Heart left ventricle (tissue), 13 donors: Measurements from ENCODE around the gene BMP8A.
"Not testable (repeated sequence)": the region's sequence is repeated elsewhere in the genome, so short reads cannot be mapped to it uniquely, and the experiment has no call there.

Experiments used
- CTCF ChIP-seq, 12 donors: fragments of 200-600 bp; sonication (generic) in 4 of 12; IDR thresholded peaks; one replicate each; pipeline versions ENCODE4 v1.5.0 to v1.8.0; 2018 to 2022; ENCODE audit warnings: antibody characterized with exemption in 12 of 12, mild to moderate bottlenecking in 5 of 12
- POLR2A ChIP-seq, 2 donors: fragments of 450-650 bp; IDR thresholded peaks; one replicate each; pipeline ENCODE4 v1.6.1; 2017; ENCODE audit warnings: antibody characterized with exemption in 2 of 2, mild to moderate bottlenecking in 2 of 2, moderate library complexity in 2 of 2
- donor health status: ischemic (EF 13 %, LVEDD 7.1; RV severe dilation, severe dysfunction).
- donor health status: DM: no; HTN: yes; CAD: no.
- donor health status: DM: no; HTN: no; CAD: no.
- donor health status: ischemic (EF 25% LVEDD 6.9; RV normal size, moderate dysfunction).
- donor health status: ischemic (EF 25% LVEDD 5.7; RV mildly dilated, moderate dysfunction).
- donor health status: ischemic (EF 35%, LVEDD 5.7; RV mildly dilated, moderate dysfunction).
- donor health status: nonischemic (EF 11% LVEDD 7.7; RV severe dilation, severe dysfunction).
- donor health status: DM: yes; HTN: yes; CAD: no.
- donor health status: PGD.
- donor health status: ischemic (EF 29% LVEDD 5.4; RV normal size, mild dysfunction).
- donor health status: nonischemic (EF 23%, LVEDD 6.1; RV moderate dilation, normal function).

DNA sequence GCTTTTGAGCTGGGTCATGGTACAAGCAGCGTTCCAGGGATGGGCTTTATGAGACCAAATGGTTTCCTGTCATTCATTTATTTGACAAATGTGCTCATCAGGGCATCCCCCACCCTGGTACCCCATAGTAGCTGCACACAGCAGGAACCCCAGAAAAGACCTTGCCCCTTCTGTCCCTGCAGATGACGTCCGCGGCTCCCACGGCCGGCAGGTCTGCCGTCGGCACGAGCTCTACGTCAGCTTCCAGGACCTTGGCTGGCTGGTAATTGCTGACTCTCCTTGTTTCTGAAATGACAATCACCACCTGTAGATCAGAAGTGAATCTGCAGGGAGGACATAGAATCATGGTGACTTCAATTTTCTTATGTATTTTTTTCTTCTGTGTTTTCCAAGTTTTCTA lies 30.8 kb downstream of the BMP8A start:
- TF ChIP-seq CTCF, POLR2A (IDR thresholded peaks at IDR 0.05): not testable (repeated sequence)
